ENCODE data around the gene PALM2AKAP2.

DNA sequence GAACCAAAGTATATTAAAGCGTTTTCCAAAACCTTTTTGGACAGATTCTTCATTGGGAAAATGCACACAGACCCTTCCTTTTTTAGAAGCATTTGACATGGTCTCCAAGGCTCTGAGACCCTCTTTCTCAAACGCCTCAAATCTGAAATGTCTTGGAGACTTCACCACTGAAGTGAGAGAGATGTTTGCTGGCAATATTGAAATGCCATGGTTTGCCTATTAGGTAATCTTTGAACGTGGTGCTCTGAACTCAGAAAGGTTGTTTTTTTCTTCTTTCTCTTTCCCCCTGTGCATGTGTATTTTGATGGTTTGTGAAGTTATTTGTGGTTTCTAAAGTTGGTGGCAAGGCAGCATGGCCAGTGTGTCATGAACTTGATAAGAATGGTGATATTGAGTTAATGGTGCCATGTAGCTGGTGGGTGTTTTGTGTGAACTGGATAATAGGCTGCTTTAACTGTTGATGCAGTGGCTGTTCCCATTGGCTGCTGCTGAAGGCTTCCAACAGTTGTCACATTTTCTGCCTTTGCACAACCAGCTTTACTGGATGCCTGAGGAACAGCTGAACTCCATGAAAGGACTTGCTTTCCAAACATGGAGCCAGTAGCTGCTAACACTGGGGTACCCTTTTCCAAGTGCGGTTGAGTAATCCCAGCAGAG lies 1.7 kb downstream of the PALM2AKAP2 start:
- TF ChIP-seq POLR2A (IDR thresholded peaks at IDR 0.05), result no peak
- TF ChIP-seq CTCF (IDR thresholded peaks at IDR 0.05), result no peak
